HEK293T (cell line): Measurements from ENCODE around the gene ANKFY1.

Experiments
- CTCF ChIA-PET: fragments of 350-600 bp; formaldehyde crosslinking; extraction: SDS; loops from one replicate; lab custom pipeline; 2021; ENCODE audit warnings: antibody characterized with exemption, inconsistent platforms; lab: Yijun Ruan, JAX
- POLR2A ChIA-PET: fragments of 350-600 bp; formaldehyde crosslinking; extraction: SDS; loops from one replicate; lab custom pipeline; 2020; ENCODE audit warnings: antibody characterized with exemption, inconsistent platforms; lab: Yijun Ruan, JAX
- DNase-seq: peaks from one replicate; pipeline ENCODE4 v3.0.0; 2012; ENCODE audit warnings: mixed read lengths; ENCODE audit errors: extremely low spot score
- ARNT ChIP-seq: fragments of 450-650 bp; IDR thresholded peaks from 2 replicates; pipeline ENCODE4 v1.6.1; 2017; ENCODE audit warnings: mild to moderate bottlenecking
- BHLHE40 ChIP-seq: fragments of 450-650 bp; IDR thresholded peaks from 2 replicates; pipeline ENCODE4 v1.6.1; 2016; ENCODE audit warnings: mild to moderate bottlenecking, moderate library complexity, borderline replicate concordance
- CTBP1 ChIP-seq: fragments of 450-650 bp; IDR thresholded peaks from 2 replicates; pipeline ENCODE4 v1.6.1; 2016; ENCODE audit warnings: borderline replicate concordance
- ELF4 ChIP-seq: fragments of 450-650 bp; IDR thresholded peaks from 2 replicates; pipeline ENCODE4 v1.6.1; 2017; ENCODE audit warnings: antibody characterized with exemption
- FOXA1 ChIP-seq: fragments of 450-650 bp; IDR thresholded peaks from 2 replicates; pipeline ENCODE4 v1.6.1; 2016; ENCODE audit warnings: mild to moderate bottlenecking
- FOXK2 ChIP-seq: fragments of 450-650 bp; IDR thresholded peaks from 2 replicates; pipeline ENCODE4 v1.6.1; 2016; ENCODE audit warnings: mild to moderate bottlenecking
- FOXM1 ChIP-seq: fragments of 450-650 bp; IDR thresholded peaks from 2 replicates; pipeline ENCODE4 v1.6.1; 2017; ENCODE audit warnings: mild to moderate bottlenecking, borderline replicate concordance
- HDGF ChIP-seq: fragments of 450-650 bp; IDR thresholded peaks from 2 replicates; pipeline ENCODE4 v1.6.1; 2017; ENCODE audit warnings: antibody characterized with exemption, borderline replicate concordance
- L3MBTL2 ChIP-seq: fragments of 450-650 bp; conservative IDR thresholded peaks from 2 replicates; pipeline ENCODE4 v1.6.1; 2016; ENCODE audit warnings: mild to moderate bottlenecking
- LEF1 ChIP-seq: fragments of 450-650 bp; IDR thresholded peaks from 2 replicates; pipeline ENCODE4 v1.6.1; 2017; ENCODE audit warnings: mild to moderate bottlenecking, borderline replicate concordance
- NFRKB ChIP-seq: fragments of 450-650 bp; IDR thresholded peaks from 2 replicates; pipeline ENCODE4 v1.6.1; 2016; ENCODE audit warnings: mild to moderate bottlenecking, moderate library complexity
- PKNOX1 ChIP-seq: fragments of 450-650 bp; IDR thresholded peaks from 2 replicates; pipeline ENCODE4 v1.6.1; 2016
- SP1 ChIP-seq: fragments of 450-650 bp; IDR thresholded peaks from 2 replicates; pipeline ENCODE4 v1.6.1; 2017
- SUZ12 ChIP-seq: fragments of 450-650 bp; IDR thresholded peaks from 2 replicates; pipeline ENCODE4 v1.6.1; 2016; ENCODE audit warnings: mild to moderate bottlenecking
- TARDBP ChIP-seq: fragments of 450-650 bp; IDR thresholded peaks from 2 replicates; pipeline ENCODE4 v1.6.1; 2016
- ZNF384 ChIP-seq: fragments of 450-650 bp; IDR thresholded peaks from 2 replicates; pipeline ENCODE4 v1.6.1; 2016

ANKFY1 gene

GRCh38 chr17:4188076-4188475 lies 75.7 kb downstream of the ANKFY1 start:
- DNase-seq, result no peak
- TF ChIP-seq FOXK2 (no peak), ELF4 (no peak), L3MBTL2 (no peak), TARDBP (no peak), BHLHE40 (no peak), CTBP1 (no peak), FOXA1 (no peak), ZNF384 (no peak), SP1 (no peak), ARNT (no peak), FOXM1 (no peak), SUZ12 (no peak), NFRKB (no peak), LEF1 (no peak), HDGF (no peak), PKNOX1 (no peak)
- ChIA-PET CTCF (no interaction called here), POLR2A (no interaction called here)

- no peak for TF ChIP-seq ELF4
- TF ChIP-seq FOXA1, result no peak
- no peak for TF ChIP-seq ARNT
- TF ChIP-seq CTBP1, result no peak
- TF ChIP-seq FOXK2, result no peak
- TF ChIP-seq PKNOX1, result no peak
- TF ChIP-seq L3MBTL2, result no peak
- TF ChIP-seq HDGF, result no peak
- ChIA-PET CTCF (interaction anchor here (0.7 kb wide), 1 partner anchor 13 kb away, joined by 3 read pairs; no protein-coding TSS in a partner anchor), POLR2A (no interaction called here)
- no peak for DNase-seq
Measured at GRCh38 chr17:4187076-4187475, 76.7 kb downstream of the ANKFY1 start.

GRCh38 chr17:4186357-4186881 lies 77.4 kb downstream of the ANKFY1 start:
- ChIA-PET CTCF (no interaction called here), POLR2A (no interaction called here)
- TF ChIP-seq FOXK2 (no peak), ARNT (no peak), LEF1 (no peak), ZNF384 (no peak), NFRKB (no peak), SUZ12 (no peak), CTBP1 (no peak), TARDBP (no peak), ELF4 (no peak), L3MBTL2 (no peak), FOXA1 (no peak), FOXM1 (no peak), HDGF (no peak), PKNOX1 (no peak)
- no peak for DNase-seq

GRCh38 chr17:4185656-4186055 lies 78.1 kb downstream of the ANKFY1 start:
- POLR2A ChIA-PET, result interaction anchor here (0.8 kb wide), 1 partner anchor 20 kb away, joined by 3 read pairs; no protein-coding TSS in a partner anchor
- DNase-seq, result no peak
- TF ChIP-seq ARNT (no peak), ZNF384 (no peak), FOXA1 (no peak), ELF4 (no peak), HDGF (no peak)
- CTCF ChIA-PET, result no interaction called here

- ChIA-PET CTCF (no interaction called here), POLR2A (no interaction called here)
- DNase-seq, result no peak
- no peak for TF ChIP-seq CTBP1
- no peak for TF ChIP-seq SP1
- no peak for TF ChIP-seq LEF1
- TF ChIP-seq BHLHE40, result no peak
- no peak for TF ChIP-seq TARDBP
- no peak for TF ChIP-seq FOXA1
- no peak for TF ChIP-seq PKNOX1
- no peak for TF ChIP-seq NFRKB
- no peak for TF ChIP-seq ARNT
- TF ChIP-seq ZNF384, result no peak
- no peak for TF ChIP-seq SUZ12
Measured at GRCh38 chr17:4184811-4185210, 79.0 kb downstream of the ANKFY1 start.

- TF ChIP-seq ARNT (no peak), CTBP1 (no peak), LEF1 (no peak), FOXM1 (no peak), HDGF (no peak), FOXA1 (no peak), BHLHE40 (no peak), FOXK2 (no peak)
- POLR2A ChIA-PET, result interaction anchor here (1.2 kb wide), 1 partner anchor 39 kb away, joined by 4 read pairs; the partner anchor contains the start of genes CYB5D2 and ZZEF1
- no peak for DNase-seq
- CTCF ChIA-PET, result no interaction called here
Measured at GRCh38 chr17:4182043-4182442, 81.7 kb downstream of the ANKFY1 start.
